HG03139 (cell line): ENCODE data around the gene CPT1C.

Experiments
- ATAC-seq: cut with Tn5 transposase; IDR thresholded peaks from one replicate; pipeline ENCODE4 v1.9.1; 2021; ENCODE audit not compliant: unreplicated experiment

The CPT1C gene

DNA sequence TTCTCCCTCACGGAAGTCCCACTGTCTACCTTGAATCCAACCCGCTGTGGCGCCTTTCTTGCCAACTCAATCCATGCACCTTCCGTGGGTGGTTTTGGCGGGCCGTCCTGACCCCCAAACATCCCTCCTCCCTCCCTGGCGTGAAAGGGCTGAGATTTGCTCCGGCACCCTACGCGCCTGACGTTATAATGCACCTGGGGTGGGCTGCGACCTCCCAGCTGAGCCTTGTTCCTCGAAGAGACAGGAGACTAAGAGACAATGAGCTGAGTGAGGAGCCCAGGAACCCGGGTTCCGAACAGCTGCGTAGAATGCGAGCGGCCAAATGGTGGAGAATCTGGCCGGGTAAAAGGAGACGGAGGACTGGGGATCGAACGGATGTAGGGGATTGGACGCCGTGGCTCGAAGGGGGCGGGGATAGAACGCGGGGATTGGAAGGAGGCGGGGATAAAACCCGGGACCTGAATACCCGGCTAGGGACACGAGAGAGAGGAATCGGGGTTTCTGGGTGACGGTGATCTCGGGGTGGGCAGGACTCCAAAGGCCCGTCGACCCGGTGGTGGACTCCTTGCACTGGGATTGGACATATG lies at the start of gene CPT1C:
CPT1C (plus strand) TSS at position 461 of the 587 bp plus-strand sequence. CDS start 1,137 bp downstream, outside the sequence.
- no peak for ATAC-seq

DNA sequence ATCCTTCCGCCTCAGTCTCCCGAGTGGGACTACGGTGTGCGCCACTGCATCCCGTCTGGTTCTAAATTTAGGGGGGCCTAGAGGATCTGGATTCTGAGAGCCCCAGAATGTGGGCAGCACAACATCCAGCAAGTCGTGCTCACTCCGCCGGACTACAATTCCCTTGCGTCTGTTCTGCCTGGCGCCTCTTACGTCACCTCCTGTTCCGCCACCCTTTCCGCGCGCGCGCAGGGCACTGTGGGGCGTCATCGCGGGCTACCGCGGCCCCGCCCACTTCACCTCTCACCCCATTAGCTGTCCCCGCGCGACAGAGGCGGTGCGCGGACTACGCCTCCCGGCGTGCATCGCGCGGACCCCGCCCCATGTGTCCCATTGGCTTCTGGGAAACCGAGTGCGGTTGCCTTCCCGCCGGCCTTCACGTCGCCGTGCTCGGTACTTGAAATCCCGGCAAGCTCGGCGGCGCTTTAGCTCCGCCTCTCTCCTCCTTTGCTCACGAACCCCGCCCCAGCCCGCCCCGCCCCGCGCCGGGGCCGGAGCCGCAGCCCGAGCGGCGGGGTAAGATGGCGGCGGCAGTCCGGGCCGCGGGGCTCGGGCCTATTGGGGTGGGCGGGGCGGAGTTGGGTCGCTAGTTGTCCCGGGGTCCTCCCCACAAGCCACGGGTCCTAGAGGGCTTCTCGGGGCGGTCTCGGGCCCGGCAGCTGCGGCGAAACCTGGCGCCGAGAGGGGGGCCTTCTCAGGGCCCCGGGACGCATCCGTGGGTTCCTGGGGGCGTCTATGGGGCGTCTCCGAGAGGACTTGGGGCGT lies 49.0 kb upstream of the CPT1C start, which contains the start of gene SCAF1:
SCAF1 (plus strand) TSS at position 522 of the 804 bp plus-strand sequence. CDS start 2,818 bp downstream, outside the sequence.
- ATAC-seq: peak; percentile 48

- no peak for ATAC-seq
Observed at GRCh38 chr19:49642492-49643035, 48.4 kb upstream of the CPT1C start.

DNA sequence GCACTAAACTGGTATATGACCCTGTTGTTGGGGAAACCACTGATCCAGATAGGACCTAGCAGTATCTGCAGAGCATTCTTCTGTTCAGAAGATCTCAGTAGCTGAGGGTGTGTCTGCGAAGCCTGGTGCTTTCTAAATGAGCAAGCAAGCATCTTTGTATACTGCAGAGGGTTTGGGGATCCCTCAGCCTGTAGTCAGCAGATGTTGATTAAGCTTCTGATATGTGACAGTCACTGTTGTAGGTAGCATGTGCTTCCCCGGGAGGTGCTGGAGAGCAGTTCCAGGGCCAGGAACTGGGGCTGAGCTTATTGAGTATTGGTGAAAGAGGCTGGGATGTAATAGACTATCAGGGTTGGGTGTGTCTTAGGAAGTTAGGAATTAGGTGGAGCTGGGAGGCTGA lies 47.5 kb upstream of the CPT1C start:
- no peak for ATAC-seq

- no peak for ATAC-seq
Observed at GRCh38 chr19:49645592-49645991, 45.3 kb upstream of the CPT1C start.

- no peak for ATAC-seq
Observed at GRCh38 chr19:49645995-49646394, 44.9 kb upstream of the CPT1C start.

GRCh38 chr19:49646586-49646985 lies 44.3 kb upstream of the CPT1C start:
- no peak for ATAC-seq

DNA sequence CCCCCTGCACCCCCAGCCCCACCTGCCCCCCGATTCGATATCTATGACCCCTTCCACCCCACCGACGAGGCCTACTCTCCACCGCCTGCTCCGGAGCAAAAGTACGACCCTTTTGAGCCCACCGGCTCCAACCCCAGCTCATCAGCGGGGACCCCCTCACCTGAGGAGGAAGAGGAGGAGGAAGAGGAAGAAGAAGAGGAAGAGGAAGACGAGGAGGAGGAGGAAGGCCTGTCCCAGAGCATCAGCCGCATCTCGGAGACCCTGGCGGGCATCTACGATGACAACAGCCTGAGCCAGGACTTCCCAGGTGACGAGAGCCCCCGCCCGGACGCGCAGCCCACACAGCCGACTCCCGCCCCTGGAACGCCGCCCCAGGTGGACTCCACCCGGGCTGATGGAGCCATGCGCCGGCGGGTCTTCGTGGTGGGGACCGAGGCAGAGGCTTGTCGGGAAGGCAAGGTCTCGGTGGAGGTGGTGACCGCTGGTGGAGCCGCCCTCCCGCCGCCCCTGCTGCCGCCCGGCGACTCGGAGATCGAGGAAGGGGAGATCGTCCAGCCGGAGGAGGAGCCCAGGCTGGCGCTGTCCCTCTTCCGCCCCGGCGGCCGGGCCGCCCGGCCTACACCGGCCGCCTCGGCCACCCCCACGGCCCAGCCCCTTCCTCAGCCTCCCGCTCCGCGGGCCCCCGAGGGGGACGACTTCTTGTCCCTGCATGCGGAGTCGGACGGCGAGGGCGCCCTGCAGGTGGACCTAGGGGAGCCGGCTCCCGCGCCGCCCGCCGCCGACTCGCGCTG lies 39.7 kb upstream of the CPT1C start:
- no peak for ATAC-seq

- ATAC-seq: no peak
Observed at GRCh38 chr19:49651820-49652550, 38.9 kb upstream of the CPT1C start.

DNA sequence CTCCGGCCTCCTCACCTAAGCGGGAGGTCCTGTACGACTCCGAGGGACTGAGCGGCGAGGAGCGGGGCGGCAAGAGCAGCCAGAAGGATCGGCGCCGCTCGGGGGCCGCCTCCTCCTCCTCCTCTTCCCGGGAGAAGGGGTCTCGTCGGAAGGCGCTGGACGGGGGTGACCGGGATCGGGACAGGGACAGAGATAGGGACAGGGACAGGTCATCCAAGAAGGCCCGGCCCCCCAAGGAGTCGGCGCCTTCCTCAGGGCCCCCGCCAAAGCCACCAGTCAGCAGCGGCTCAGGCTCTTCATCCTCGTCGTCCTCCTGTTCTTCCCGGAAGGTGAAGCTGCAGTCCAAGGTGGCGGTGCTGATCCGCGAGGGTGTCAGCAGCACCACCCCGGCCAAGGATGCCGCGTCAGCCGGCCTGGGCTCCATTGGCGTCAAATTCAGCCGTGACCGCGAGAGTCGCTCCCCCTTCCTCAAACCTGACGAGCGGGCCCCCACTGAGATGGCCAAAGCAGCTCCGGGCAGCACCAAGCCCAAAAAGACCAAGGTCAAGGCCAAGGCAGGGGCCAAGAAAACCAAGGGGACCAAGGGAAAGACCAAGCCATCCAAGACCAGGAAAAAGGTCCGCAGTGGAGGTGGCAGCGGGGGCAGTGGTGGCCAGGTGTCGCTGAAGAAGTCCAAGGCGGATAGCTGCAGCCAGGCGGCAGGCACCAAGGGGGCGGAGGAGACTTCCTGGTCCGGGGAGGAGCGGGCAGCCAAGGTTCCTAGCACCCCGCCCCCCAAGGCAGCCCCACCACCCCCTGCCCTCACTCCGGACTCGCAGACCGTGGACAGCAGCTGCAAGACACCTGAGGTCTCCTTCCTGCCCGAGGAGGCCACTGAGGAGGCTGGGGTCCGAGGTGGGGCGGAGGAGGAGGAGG lies 38.1 kb upstream of the CPT1C start:
- no peak for ATAC-seq

- no peak for ATAC-seq
Observed at GRCh38 chr19:49653466-49653806, 37.5 kb upstream of the CPT1C start.

DNA sequence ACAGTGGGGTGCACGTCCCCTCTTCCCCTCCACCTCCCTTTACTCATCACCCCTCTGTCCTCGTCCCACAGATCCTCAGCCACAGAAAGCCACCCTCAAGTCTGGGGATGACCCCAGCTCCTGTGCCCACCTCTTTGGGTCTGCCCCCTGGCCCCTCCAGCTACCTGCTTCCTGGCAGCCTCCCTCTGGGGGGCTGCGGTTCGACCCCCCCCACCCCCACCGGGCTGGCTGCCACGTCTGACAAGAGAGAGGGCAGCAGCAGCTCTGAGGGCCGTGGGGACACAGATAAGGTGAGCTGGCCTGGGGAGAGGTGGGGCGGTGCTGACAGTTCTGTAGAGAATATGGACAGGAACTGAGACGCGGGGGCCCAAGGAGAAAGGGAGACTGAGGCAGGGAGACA lies 36.3 kb upstream of the CPT1C start:
- no peak for ATAC-seq

DNA sequence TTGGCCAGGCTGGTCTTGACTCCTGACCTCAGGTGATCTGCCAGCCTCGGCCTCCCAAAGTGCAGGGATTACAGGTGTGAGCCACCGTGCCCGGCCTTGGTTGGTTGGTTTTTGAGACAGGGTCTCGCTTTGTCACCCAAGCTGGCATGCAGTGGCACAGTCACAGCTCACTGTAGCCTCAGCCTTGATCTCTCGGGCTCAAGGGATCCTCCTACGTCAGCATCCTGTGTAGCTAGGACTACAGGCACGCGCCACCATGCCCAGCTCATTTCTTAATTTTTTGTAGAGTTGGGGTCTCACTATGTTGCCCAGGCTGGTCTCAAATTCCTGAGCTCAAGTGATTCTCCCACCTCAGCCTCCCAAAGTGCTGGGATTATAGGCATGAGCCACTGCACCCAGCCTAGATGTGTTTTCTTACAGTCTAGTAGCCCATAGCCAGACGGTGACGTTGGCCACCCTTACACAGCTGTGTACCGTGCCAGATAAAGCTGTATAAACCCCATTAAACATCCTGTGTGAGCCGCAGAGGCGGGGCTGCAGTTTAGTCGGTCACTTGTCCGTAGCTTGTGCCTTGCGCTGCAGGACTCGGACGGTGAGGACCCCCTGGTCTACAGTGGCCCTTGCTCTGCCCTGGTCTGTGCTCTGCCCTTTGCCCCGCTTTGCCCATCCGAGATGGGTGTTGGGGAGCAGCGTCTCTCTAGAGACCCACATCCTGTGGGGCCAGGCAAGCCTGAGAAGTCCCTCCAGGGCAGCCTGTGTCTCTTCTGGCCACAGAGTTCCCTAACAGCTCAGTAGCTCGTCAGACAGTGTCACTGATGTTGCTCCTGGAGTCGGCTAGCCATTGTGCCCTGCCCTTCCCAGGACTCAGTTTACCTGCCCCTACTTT lies 35.1 kb upstream of the CPT1C start:
- ATAC-seq: no peak

- ATAC-seq: no peak
Observed at GRCh38 chr19:49656456-49657109, 34.3 kb upstream of the CPT1C start.

DNA sequence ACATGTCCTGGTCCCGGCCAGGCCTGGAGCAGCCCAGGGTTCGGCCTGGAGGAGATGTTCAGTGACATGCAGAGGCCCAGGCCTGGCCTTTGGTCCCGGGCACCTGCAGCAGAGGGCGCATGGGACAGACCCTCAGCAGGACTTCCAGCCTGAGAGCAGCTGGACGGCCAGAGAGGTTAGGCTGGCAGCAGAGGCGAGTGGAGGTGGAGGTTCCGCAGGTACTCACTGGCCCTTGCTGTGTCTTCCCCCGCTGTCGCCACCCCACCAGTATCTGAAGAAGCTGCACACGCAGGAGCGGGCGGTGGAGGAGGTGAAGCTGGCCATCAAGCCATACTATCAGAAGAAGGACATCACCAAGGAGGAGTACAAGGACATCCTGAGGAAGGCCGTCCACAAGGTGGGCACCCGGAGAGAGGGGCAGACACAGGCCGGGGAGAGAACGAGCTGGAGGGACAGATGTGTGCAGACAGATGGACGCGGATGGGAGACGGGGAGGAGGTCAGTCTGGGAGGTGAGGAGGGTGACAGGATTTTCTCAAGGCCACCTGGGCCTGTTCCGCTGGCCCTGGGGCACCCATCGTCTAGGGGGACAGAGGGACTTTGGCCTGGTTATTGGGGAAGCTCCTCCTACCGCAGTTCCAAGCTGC lies 33.3 kb upstream of the CPT1C start:
- no peak for ATAC-seq

GRCh38 chr19:49658139-49658517 lies 32.8 kb upstream of the CPT1C start:
- no peak for ATAC-seq

GRCh38 chr19:49658566-49659442 lies 32.1 kb upstream of the CPT1C start:
- no peak for ATAC-seq
